GM19025 (cell line): ENCODE measurements around the gene FFAR2.
"Not testable (repeated sequence)": the region's sequence is repeated elsewhere in the genome, so short reads cannot be mapped to it uniquely, and the experiment has no call there.

Source experiments
- ATAC-seq: cut with Tn5 transposase; IDR thresholded peaks from one replicate; pipeline ENCODE4 v1.9.1; 2021; ENCODE audit warnings: mild to moderate bottlenecking, low read depth, moderate library complexity; ENCODE audit not compliant: unreplicated experiment

The FFAR2 gene

DNA sequence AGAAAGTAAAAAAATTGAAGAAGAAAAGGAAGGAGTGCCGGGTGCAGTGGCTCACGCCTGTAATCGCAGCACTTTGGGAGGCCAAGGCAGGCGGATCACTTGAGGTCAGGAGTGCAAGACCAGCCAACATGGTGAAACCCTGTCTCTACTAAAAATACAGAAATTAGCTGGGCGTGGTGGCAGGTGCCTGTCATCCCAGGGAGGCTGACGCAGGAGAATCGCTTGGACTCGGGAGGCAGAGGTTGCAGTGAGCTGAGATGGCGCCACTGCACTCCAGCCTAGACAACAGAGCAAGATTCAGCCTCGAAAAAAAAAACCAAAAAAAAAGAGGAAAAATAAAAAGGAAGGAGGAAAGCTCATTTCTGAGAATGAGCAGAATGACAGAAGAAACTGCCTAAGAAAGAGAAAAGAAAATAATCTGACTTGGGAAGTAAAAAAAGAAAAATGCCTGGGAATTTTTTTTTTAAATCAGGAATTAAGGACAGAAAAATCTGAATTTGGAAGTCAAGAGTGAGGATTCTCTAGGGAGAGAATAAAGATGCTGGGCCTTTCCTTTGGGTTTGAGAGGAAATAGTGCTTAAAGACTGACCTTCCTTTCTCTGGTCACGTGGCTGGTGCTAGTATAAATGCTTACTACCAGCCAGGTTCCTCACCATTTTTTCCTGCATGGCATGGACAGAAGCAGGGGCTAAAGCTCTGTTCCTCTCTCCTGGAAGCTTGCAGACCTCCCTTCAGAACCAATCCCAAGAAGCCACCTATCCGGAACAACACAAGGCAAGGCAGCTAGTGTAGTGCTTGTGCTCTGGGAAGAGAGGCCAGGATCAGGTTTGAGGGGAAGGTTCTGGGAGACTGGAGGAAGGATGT is at the start of gene FFAR2:
Gene FFAR2, plus strand, starts transcription at position 652 of the 864 bp plus-strand sequence. CDS start 1,458 bp downstream, outside the sequence.
- no peak for ATAC-seq

DNA sequence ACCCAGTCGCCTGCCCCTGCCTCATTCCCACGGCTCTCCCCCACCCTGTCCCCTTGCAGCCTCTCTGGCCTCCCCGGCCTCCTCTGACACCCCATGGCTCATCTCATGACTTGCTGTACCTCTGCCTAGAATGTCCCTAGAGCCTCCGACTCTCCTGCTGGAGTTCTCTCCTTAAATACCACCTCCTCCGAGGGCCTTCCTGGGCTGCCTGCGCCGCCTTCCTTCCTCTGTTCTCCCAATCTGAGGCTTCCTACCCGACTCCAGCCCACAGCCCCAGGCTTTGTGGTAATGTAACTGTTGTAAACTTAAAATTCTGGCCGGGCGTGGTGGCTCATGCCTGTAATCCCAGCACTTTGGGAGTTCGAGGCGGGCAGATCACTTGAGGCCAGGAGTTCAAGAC is 49.5 kb upstream of the FFAR2 start:
- no peak for ATAC-seq

GRCh38 chr19:35399231-35399630 is 48.8 kb upstream of the FFAR2 start:
- ATAC-seq, result no peak

- no peak for ATAC-seq
These were observed 47.9 kb upstream of the FFAR2 start for GRCh38 chr19:35399948-35400772.

GRCh38 chr19:35400773-35401100 is 47.3 kb upstream of the FFAR2 start:
- ATAC-seq, result no peak

DNA sequence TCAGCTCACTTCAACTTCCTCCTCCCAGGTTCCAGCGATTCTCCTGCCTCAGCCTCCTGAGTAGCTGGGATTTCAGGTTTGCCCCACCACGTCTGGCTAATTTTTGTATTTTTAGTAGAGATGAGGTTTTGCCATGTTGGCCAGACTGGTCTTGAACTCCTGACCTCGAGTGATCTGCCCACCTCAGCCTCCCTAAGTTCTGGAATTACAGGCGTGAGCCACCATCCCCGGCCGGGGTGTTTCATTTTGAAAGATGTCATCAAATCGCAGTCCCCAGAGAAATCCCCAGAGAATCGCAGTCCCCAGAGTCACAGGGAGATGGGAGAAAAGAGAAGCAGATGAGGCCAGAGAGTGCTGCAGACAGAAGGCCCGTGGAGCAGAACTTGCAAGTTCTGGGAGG is 46.6 kb upstream of the FFAR2 start:
- ATAC-seq, result not testable (repeated sequence)

DNA sequence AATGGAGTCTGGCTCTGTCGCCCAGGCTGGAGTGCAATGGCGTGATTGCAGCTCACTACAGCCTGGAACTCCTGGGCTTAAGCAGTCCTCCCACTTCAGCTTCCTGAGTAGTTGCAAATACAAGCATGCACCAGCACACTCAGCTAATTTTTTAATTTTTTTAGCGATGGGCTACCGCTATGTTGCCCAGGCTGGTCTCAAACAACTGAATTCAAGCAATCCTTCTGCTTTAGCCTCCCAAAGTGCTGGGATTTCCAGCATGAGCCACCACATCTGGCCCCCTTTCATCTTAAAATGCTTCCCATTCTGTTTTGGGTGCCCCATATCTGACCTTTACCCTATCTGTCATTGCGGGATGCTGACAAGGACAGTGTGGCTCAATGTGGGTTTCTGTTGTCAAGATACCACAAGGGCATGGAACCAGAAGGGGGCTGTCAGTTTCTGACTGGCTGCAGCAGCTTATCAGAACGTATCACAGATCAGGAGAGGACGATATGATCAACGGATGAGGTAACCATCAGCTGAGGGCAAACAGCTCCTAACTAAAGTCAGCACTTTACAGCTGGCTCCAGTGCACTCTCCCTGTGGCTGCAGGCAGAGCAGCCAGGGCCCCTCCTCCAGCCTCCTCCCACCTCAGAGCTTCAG is 44.8 kb upstream of the FFAR2 start:
- no peak for ATAC-seq

DNA sequence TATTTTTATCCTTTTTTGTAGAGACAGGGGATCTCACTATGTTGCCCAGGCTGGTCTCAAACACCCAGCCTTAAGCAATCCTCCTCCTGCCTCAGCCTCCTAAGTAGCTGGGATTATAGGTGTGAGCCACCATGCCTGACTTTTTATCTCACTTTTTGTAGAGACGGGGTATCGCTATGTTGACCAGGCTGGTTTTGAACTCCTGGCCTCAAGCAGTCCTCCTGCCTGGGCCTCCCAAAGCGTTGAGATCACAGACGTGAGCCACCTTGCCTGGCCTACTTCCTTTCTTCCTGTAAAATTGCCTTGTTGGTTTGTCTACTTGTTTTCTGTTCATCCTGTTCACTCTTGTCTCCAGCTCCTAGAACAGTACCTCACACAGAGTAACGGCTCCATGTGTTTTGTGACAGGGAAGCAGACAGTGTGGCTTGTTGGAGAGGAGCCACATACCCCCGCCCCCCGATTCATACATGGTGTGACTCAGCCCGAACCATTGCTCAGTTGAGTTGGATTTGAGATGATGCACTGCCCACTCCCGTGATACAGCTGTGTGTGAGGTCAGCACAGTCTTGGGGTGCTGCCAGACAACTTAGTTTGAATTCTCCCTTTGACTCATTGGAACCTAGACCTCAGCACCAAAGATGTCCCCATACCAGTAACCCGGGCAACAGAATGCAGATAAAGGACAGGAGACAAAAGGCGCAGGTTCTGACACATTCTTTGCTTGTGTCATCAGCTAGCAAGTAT is 43.0 kb upstream of the FFAR2 start:
- ATAC-seq, result peak; percentile 84

DNA sequence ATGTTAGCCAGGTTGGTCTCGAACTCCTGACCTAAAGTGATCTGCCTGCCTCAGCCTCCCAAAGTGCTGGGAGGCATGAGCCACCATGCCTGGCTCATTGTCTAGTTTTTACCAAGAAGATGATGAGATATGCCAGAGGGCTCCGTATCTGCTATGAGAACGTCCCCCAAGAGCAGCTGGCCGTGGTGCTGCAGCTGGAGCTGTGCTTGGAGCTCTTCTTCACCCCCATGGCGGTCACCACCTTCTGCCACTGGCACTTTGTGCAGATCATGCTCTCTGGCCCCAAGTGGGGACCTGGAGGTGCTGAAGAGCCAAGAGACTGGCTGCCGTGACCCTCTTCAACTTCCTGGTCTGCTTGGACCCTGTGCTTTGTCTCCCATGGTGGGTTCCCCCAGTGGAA is 40.4 kb upstream of the FFAR2 start:
- ATAC-seq, result no peak

DNA sequence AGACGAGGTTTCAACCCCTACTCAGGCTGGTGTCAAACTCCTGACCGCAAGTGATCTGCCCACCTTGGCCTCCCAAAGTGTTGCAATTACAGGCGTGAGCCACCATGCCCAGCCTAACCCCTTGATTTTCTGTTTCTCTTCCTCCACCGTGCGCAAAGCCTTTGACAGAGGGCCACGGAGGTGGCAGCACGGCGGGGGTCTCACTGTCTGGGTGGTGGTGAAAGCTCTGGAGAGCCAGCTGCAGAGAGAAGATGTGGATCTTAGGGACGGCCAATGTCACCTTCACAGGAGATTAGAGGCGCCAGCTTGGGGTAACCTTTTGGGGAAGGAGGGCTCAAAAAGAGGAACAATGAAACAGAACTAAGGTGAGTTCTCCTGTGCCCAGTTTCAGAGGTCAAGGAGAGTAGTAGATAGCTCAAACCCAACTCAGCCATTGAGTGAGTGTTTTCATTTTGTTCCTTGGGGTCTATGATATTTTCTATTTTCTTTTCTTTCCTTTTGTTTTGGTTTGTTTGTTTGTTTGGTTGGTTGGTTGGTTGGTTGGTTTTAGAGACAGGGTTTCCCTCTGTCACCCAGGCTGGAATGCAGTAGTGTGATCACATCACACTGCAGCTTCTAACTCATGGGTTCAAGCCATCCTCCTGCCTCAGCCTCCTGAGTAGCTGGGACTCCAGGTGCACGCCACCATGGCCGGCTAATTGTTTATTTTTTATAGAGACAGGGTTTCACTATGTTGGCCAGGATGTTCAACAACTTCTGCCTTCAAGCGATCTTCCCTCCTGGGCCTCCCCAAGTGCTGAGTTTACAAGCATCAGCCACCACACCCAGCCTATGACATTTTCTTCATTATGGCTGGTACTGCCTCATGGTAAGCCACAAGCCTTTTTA is 39.5 kb upstream of the FFAR2 start:
- peak; percentile 53 for ATAC-seq

GRCh38 chr19:35409191-35409590 is 38.9 kb upstream of the FFAR2 start:
- ATAC-seq, result no peak

GRCh38 chr19:35410487-35410886 is 37.6 kb upstream of the FFAR2 start:
- ATAC-seq, result no peak

DNA sequence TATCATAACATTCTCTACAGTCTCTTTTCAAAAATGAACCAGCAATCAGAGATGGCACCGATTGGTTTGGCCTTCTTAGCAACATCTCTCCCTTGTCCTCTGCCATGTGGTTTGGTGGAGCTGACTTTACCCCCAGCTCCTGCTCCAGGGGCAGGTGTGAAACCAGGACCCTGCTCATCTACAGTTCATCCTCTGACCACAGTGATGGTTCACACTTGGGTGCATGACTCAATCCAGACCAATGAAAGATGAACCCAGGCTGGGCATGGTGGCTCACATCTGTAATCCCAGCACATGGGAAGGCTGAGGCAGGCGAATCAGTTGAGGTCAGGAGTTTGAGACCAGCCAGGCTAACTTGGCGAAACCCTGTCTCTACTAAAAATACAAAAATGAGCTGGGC is 33.6 kb upstream of the FFAR2 start:
- ATAC-seq, result no peak

DNA sequence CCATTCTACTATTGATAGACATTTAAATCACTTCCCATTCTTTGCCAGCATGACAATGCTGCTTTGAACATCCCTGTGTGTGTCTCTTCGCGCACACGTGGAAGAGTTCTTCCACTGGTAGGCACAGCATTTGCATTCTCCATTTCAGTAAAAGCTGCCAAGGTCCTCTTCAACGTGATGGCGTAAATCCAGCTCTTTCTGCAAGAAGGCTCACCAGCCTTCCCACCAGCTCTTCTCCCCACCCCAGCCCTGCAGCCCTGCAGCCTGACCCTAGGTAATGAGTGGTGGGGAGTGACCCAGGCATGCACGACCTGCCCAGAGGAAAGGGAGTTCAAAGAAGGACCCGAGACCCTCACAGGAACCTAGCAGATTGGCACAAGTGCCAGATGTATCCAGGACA is 31.7 kb upstream of the FFAR2 start:
- no peak for ATAC-seq

- no peak for ATAC-seq
These were observed 30.8 kb upstream of the FFAR2 start for GRCh38 chr19:35417278-35417677.

DNA sequence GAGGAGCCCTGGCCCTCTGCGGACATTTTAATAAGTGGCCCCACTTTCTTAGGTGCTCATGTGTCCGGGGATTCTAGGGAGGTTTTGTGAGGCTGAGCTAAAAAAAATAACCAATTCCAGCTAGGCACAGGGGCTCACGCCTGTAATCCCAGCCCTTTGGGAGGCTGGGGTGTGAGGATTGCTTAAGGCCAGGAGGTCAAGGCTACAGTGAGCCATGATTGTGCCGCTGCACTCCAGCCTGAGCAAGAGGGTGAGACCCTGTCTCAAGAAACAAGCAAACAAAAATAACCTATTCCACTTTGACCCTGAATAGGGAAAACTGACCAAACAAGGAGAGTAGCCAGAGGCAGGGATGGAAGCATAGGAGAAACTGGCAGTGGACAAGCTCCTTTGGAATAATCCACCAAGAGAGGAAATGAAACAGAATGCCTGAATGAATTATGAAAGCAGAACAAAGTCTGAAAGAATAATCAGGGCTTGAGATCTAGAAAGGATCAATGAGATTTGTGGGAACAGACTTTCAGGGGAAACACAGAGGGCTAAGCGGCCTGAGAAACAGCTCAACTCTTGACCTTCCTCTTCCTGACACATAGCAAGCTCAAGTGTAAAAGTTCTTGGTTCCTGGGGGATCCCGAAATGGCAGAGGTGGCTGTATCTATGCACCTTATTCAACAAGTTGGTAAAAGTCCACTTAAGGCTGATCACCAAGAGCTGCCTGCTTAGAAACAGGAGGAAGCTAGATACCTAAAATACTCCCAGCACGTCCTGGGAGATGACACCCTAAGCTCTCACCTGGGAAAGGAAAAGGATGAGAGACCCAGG is 30.1 kb upstream of the FFAR2 start:
- no peak for ATAC-seq

DNA sequence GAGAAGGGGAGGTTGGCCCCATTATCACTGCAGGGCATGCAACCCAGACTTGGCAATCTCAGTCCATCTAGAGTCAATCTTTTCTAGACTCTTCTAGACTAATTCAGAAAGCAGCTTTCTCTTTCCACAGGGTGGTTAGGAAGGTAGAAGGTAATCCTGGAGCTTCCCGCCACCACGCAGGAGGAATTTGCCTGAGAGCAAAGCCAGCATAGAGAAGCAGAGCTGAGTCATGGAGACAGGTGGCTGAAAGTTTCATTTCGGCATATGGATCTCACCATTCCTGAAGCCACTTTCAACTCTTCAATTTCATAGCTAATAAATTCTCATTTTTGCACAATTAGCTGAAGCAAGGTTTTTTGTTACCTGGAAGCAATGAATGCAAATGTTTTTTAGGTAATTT is 29.0 kb upstream of the FFAR2 start:
- ATAC-seq, result no peak

GRCh38 chr19:35419805-35420204 is 28.3 kb upstream of the FFAR2 start:
- ATAC-seq, result no peak

- no peak for ATAC-seq
These were observed 26.7 kb upstream of the FFAR2 start for GRCh38 chr19:35421362-35421761.
